IMR-90 (cell line): ENCODE data around the gene LRP3. TPM values are rescaled to one million over a fixed set of nuclear protein-coding genes. Genes with fewer than 3 reads are reported as not detected.

Experiments used
- ATAC-seq: fragments of 200-7000 bp; cut with Tn5 transposase; 2 replicates; pipeline ENCODE4 v1.9.1; 2020; ENCODE audit warnings: low read depth, mild to moderate bottlenecking, moderate library complexity
- BruUV-seq: library from RNA; stranded (reverse); fragments of 400-500 nt; replicated peaks from 2 replicates; lab custom pipeline; 2021; lab: Mats Ljungman, UMichigan
- CTCF ChIA-PET: fragments of 300-600 bp; formaldehyde crosslinking; extraction: SDS; loops from one replicate; lab custom pipeline; 2021; ENCODE audit warnings: antibody characterized with exemption; lab: Yijun Ruan, JAX
- POLR2A ChIA-PET: fragments of 300-600 bp; sonication (Branson Sonifier 250); formaldehyde crosslinking; loops from one replicate; lab custom pipeline; 2022; ENCODE audit warnings: antibody characterized with exemption; ENCODE audit not compliant: unreplicated experiment; lab: Charles Lee
- DNase-seq: peaks from one replicate; pipeline ENCODE4 v3.0.0; 2013
- H2AFZ ChIP-seq: replicated peaks from 2 replicates; pipeline ENCODE3; 2013; ENCODE audit warnings: low read length, mild to moderate bottlenecking; ENCODE audit not compliant: poor library complexity
- H2AK5ac ChIP-seq: 2 replicates; pipeline ENCODE4 v1.6.1; 2013; ENCODE audit warnings: low read depth, low read length, inconsistent platforms
- H2AK9ac ChIP-seq: replicated peaks from 2 replicates; pipeline ENCODE3; 2013; ENCODE audit warnings: mild to moderate bottlenecking, low read depth, low read length, moderate library complexity; ENCODE audit not compliant: poor library complexity
- H2BK120ac ChIP-seq: 2 replicates; pipeline ENCODE4 v1.6.1; 2013; ENCODE audit warnings: low read depth, low read length, inconsistent platforms
- H2BK15ac ChIP-seq: 3 replicates; pipeline ENCODE4 v1.6.1; 2013; ENCODE audit warnings: low read depth, low read length, inconsistent platforms
- H2BK20ac ChIP-seq: 2 replicates; pipeline ENCODE4 v1.6.1; 2013; ENCODE audit warnings: low read depth, mild to moderate bottlenecking, inconsistent platforms, low read length, moderate library complexity
- H2BK5ac ChIP-seq: 2 replicates; pipeline ENCODE4 v1.6.1; 2013; ENCODE audit warnings: mild to moderate bottlenecking, low read depth, low read length, inconsistent platforms; ENCODE audit not compliant: poor library complexity, severe bottlenecking
- H3K14ac ChIP-seq: replicated peaks from 2 replicates; pipeline ENCODE4 v1.6.1; 2013; ENCODE audit warnings: low read depth, low read length, inconsistent platforms
- H3K18ac ChIP-seq: 2 replicates; pipeline ENCODE4 v1.6.1; 2013; ENCODE audit warnings: low read depth, low read length, control low read depth
- H3K23ac ChIP-seq: 2 replicates; pipeline ENCODE4 v1.6.1; 2013; ENCODE audit warnings: low read depth, low read length, inconsistent platforms
- H3K27ac ChIP-seq: 2 replicates; pipeline ENCODE4 v1.5.1; 2013; ENCODE audit warnings: mild to moderate bottlenecking, control low read depth, low read length; ENCODE audit not compliant: insufficient read depth
- H3K27me3 ChIP-seq: 2 replicates; pipeline ENCODE4 v1.6.1; 2013; ENCODE audit warnings: low read length; ENCODE audit not compliant: control insufficient read depth, insufficient read depth
- H3K36me3 ChIP-seq: 2 replicates; pipeline ENCODE4 v1.6.1; 2013; ENCODE audit warnings: low read length, mixed read lengths; ENCODE audit not compliant: control insufficient read depth, insufficient read depth
- H3K4ac ChIP-seq: 2 replicates; pipeline ENCODE4 v1.6.1; 2013; ENCODE audit warnings: low read depth, low read length, inconsistent platforms
- H3K4me1 ChIP-seq: 2 replicates; pipeline ENCODE4 v1.6.1; 2013; ENCODE audit warnings: low read length, mixed read lengths; ENCODE audit not compliant: control insufficient read depth, insufficient read depth
- H3K4me2 ChIP-seq: 2 replicates; pipeline ENCODE4 v1.6.1; 2013; ENCODE audit warnings: low read depth, mild to moderate bottlenecking, control low read depth, low read length, moderate library complexity
- H3K4me3 ChIP-seq: 2 replicates; pipeline ENCODE4 v1.5.1; 2013; ENCODE audit warnings: low read depth, mild to moderate bottlenecking, control low read depth, low read length, moderate library complexity; ENCODE audit not compliant: insufficient read depth
- H3K56ac ChIP-seq: 2 replicates; pipeline ENCODE4 v1.6.1; 2013; ENCODE audit warnings: low read length, inconsistent platforms; ENCODE audit not compliant: insufficient read depth; ENCODE audit errors: extremely low read depth
- H3K79me1 ChIP-seq, 2 experiments: 2 replicates each; pipeline ENCODE4 v1.6.1; 2013; ENCODE audit warnings: low read length in 2 of 2, inconsistent platforms in 1 of 2, low read depth in 1 of 2
- H3K9ac ChIP-seq: 2 replicates; pipeline ENCODE4 v1.6.1; 2013; ENCODE audit warnings: low read depth, low read length, control low read depth
- H3K9me1 ChIP-seq: 2 replicates; pipeline ENCODE4 v1.6.1; 2013; ENCODE audit warnings: low read length, inconsistent platforms; ENCODE audit not compliant: insufficient read depth
- H3K9me3 ChIP-seq: 2 replicates; pipeline ENCODE4 v1.6.1; 2013; ENCODE audit warnings: low read length; ENCODE audit not compliant: control insufficient read depth, insufficient read depth
- H4K20me1 ChIP-seq: 2 replicates; pipeline ENCODE4 v1.6.1; 2013; ENCODE audit warnings: low read length, inconsistent platforms; ENCODE audit not compliant: insufficient read depth
- H4K5ac ChIP-seq: 2 replicates; pipeline ENCODE4 v1.6.1; 2013; ENCODE audit warnings: mild to moderate bottlenecking, low read depth, low read length, control low read depth
- H4K8ac ChIP-seq, 2 experiments: 2 replicates each; pipeline ENCODE4 v1.6.1; 2013; ENCODE audit warnings: low read depth in 2 of 2, low read length in 2 of 2, control low read depth in 1 of 2, inconsistent platforms in 1 of 2
- H4K91ac ChIP-seq: 2 replicates; pipeline ENCODE4 v1.6.1; 2013; ENCODE audit warnings: low read depth, low read length, inconsistent platforms; ENCODE audit not compliant: insufficient read depth
- BHLHE40 ChIP-seq: fragments of 150-350 bp; IDR thresholded peaks from 2 replicates; pipeline ENCODE4 v1.6.1; 2016; ENCODE audit warnings: mild to moderate bottlenecking, low read depth, low read length
- CEBPB ChIP-seq: IDR thresholded peaks from 2 replicates; pipeline ENCODE4 v1.6.1; 2012; ENCODE audit warnings: low read depth, low read length, improper control_type of control experiment
- CHD1 ChIP-seq: IDR thresholded peaks from 2 replicates; pipeline ENCODE4 v1.6.1; 2012; ENCODE audit warnings: low read depth, low read length, improper control_type of control experiment
- FOS ChIP-seq: fragments of 150-350 bp; IDR thresholded peaks from 2 replicates; pipeline ENCODE4 v1.6.1; 2016; ENCODE audit warnings: low read depth, low read length
- MAFK ChIP-seq: IDR thresholded peaks from 2 replicates; pipeline ENCODE4 v1.6.1; 2012; ENCODE audit warnings: low read depth, low read length, improper control_type of control experiment
- MAZ ChIP-seq: IDR thresholded peaks from 2 replicates; pipeline ENCODE4 v1.6.1; 2012; ENCODE audit warnings: low read depth, mild to moderate bottlenecking, low read length, improper control_type of control experiment, moderate library complexity, borderline replicate concordance
- MXI1 ChIP-seq: IDR thresholded peaks from 2 replicates; pipeline ENCODE4 v1.6.1; 2012; ENCODE audit warnings: low read depth, mild to moderate bottlenecking, low read length, moderate library complexity, borderline replicate concordance
- NFE2L2 ChIP-seq: fragments of 150-350 bp; IDR thresholded peaks from 2 replicates; pipeline ENCODE4 v1.6.1; 2016; ENCODE audit warnings: low read depth, mild to moderate bottlenecking, low read length
- POLR2A ChIP-seq: IDR thresholded peaks from 2 replicates; pipeline ENCODE4 v1.6.1; 2012; ENCODE audit warnings: mild to moderate bottlenecking, low read depth, low read length
- RAD21 ChIP-seq: IDR thresholded peaks from 2 replicates; pipeline ENCODE4 v1.6.1; 2012; ENCODE audit warnings: low read length, improper control_type of control experiment
- RCOR1 ChIP-seq: IDR thresholded peaks from 2 replicates; pipeline ENCODE4 v1.6.1; 2012; ENCODE audit warnings: mild to moderate bottlenecking, low read length, improper control_type of control experiment; ENCODE audit not compliant: insufficient replicate concordance
- RFX5 ChIP-seq: IDR thresholded peaks from 2 replicates; pipeline ENCODE4 v1.8.0; 2012; ENCODE audit warnings: low read depth, mild to moderate bottlenecking, low read length, moderate library complexity
- SMC3 ChIP-seq: fragments of 150-350 bp; IDR thresholded peaks from 2 replicates; pipeline ENCODE4 v1.6.1; 2016; ENCODE audit warnings: low read depth, mild to moderate bottlenecking, antibody characterized with exemption, low read length, moderate library complexity
- WGBS, 2 experiments: methylation state at CpG; one replicate each; pipeline versions ENCODE4 v1.1.5 to v1.1.7; 2013; ENCODE audit warnings: missing lambda C conversion rate in 2 of 2; ENCODE audit not compliant: insufficient read length in 1 of 2; ENCODE audit errors: extremely low coverage in 2 of 2; 5-methylcytosine and 5-hydroxymethylcytosine counted together
- dilution Hi-C: fragments of 300-500 bp; cut with HindIII; formaldehyde crosslinking; loops from one replicate; pipeline ENCODE4 v1.14.3; 2018; ENCODE audit warnings: low sequenced_read_pairs; ENCODE audit not compliant: unreplicated experiment
- in situ Hi-C: fragments of 300-500 bp; cut with MboI; formaldehyde crosslinking; loops from 3 replicates; pipeline ENCODE4 v1.14.3; 2019; ENCODE audit warnings: low sequenced_read_pairs, inconsistent platforms, mixed read lengths
- intact Hi-C: fragments of 100-400 bp; cut with micrococcal nuclease; formaldehyde crosslinking; loops from 2 replicates; pipeline ENCODE4 v1.10.0; 2022
- polyA plus RNA-seq, 3 experiments: library from polyadenylated mRNA; depleted of rRNA; stranded (reverse); fragments of >200 nt; gene quantifications; 2 replicates each; pipeline ENCODE4 v1.2.3, GENCODE V29; 2012; ENCODE audit warnings: low replicate concordance in 1 of 3
- total RNA-seq: library from RNA; depleted of rRNA; stranded (reverse); fragments of >200 nt; gene quantifications from 2 replicates; pipeline ENCODE4 v1.2.3, GENCODE V29; 2012
- TF ChIP-seq, protein P1 (sequence below): fragments of 150-350 bp; IDR thresholded peaks from 2 replicates; pipeline ENCODE4 v1.6.1; 2017; ENCODE audit warnings: mild to moderate bottlenecking, antibody characterized with exemption, low read length, low read depth
- TF ChIP-seq, protein P2 (sequence below): conservative IDR thresholded peaks from 2 replicates; pipeline ENCODE4 v1.5.1; 2012; ENCODE audit warnings: mild to moderate bottlenecking, low read depth, low read length, improper control_type of control experiment
- TF ChIP-seq, protein P3 (sequence below): fragments of 150-350 bp; IDR thresholded peaks from 2 replicates; pipeline ENCODE4 v1.6.1; 2016; ENCODE audit warnings: low read depth, mild to moderate bottlenecking, low read length, moderate library complexity, borderline replicate concordance

The LRP3 gene
- total and polyA plus RNA-seq, 2 of the 4 experiments (the other 2 are of a cell fraction), result 8.4 to 20.2 TPM

DNA sequence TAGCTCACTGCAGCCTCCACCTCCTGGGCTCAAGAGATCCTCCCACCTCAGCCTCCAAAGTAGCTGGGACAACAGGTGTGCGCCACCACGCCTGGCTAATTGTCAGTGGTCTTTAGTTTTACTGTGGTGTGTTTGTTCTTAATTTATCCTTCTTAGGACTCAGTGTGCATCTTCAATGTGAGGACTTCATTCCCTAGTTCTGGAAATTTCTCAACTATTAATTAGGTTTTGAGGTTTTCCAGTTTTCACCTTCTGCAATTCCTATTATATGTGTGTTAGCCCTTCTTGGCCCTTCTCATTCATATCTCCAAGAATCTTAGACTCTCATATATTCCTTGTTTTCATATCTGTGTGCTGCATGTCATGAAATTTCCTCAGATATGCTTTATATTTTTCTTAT is 63.7 kb downstream of the LRP3 start:
- no TSS peak for BruUV-seq
- POLR2A ChIA-PET, result no interaction called here
- Histone ChIP-seq H4K91ac (no peak overlapping the region), H3K18ac (no peak overlapping the region), H2BK20ac (no peak overlapping the region), H3K9me1 (no peaks in the 10 kb centered on the region), H3K4me1 (no peaks in the 10 kb centered on the region), H2BK5ac (no peak overlapping the region), H3K23ac (no peak overlapping the region), H2AFZ (no peak overlapping the region), H3K9ac (no peak overlapping the region), H3K4me3 (no peak overlapping the region), H3K79me1 (no peaks in the 10 kb centered on the region), H2AK5ac (no peak overlapping the region), H4K5ac (no peak overlapping the region), H3K56ac (no peak overlapping the region), H2AK9ac (no peak overlapping the region), H3K4ac (no peak overlapping the region), H4K8ac (no peak overlapping the region), H3K27ac (no peak overlapping the region), H3K4me2 (no peak overlapping the region), H2BK15ac (no peak overlapping the region), H3K14ac (no peak overlapping the region), H3K27me3 (peaks cover 15% of the 10 kb centered on the region), H4K20me1 (no peaks in the 10 kb centered on the region), H2BK120ac (no peak overlapping the region), H3K9me3 (peaks cover 2% of the 10 kb centered on the region), H3K36me3 (no peaks in the 10 kb centered on the region)
- DNase-seq (no peak), ATAC-seq (no peak)
- WGBS, 2 experiments, result no CpG with 5 or more reads among the region's 2 CpGs
- TF ChIP-seq, protein P1, sequence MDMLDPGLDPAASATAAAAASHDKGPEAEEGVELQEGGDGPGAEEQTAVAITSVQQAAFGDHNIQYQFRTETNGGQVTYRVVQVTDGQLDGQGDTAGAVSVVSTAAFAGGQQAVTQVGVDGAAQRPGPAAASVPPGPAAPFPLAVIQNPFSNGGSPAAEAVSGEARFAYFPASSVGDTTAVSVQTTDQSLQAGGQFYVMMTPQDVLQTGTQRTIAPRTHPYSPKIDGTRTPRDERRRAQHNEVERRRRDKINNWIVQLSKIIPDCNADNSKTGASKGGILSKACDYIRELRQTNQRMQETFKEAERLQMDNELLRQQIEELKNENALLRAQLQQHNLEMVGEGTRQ, result no peak
- TF ChIP-seq SMC3 (no peak), MXI1 (no peak), NFE2L2 (no peak), FOS (no peak), CHD1 (no peak), RFX5 (no peak), MAZ (no peak), RCOR1 (no peak), POLR2A (no peak), CEBPB (no peak), MAFK (no peak), RAD21 (no peak), BHLHE40 (no peak)
- TF ChIP-seq, protein P2, sequence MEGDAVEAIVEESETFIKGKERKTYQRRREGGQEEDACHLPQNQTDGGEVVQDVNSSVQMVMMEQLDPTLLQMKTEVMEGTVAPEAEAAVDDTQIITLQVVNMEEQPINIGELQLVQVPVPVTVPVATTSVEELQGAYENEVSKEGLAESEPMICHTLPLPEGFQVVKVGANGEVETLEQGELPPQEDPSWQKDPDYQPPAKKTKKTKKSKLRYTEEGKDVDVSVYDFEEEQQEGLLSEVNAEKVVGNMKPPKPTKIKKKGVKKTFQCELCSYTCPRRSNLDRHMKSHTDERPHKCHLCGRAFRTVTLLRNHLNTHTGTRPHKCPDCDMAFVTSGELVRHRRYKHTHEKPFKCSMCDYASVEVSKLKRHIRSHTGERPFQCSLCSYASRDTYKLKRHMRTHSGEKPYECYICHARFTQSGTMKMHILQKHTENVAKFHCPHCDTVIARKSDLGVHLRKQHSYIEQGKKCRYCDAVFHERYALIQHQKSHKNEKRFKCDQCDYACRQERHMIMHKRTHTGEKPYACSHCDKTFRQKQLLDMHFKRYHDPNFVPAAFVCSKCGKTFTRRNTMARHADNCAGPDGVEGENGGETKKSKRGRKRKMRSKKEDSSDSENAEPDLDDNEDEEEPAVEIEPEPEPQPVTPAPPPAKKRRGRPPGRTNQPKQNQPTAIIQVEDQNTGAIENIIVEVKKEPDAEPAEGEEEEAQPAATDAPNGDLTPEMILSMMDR, result no peak
- TF ChIP-seq, protein P3, sequence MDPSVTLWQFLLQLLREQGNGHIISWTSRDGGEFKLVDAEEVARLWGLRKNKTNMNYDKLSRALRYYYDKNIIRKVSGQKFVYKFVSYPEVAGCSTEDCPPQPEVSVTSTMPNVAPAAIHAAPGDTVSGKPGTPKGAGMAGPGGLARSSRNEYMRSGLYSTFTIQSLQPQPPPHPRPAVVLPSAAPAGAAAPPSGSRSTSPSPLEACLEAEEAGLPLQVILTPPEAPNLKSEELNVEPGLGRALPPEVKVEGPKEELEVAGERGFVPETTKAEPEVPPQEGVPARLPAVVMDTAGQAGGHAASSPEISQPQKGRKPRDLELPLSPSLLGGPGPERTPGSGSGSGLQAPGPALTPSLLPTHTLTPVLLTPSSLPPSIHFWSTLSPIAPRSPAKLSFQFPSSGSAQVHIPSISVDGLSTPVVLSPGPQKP, result no peak
- in situ Hi-C loops (no loop called here), intact Hi-C loops (no loop called here), dilution Hi-C loops (no loop called here)
- CTCF ChIA-PET, result interaction anchor here (0.6 kb wide), 1 partner anchor 738 kb away, joined by 3 read pairs; no protein-coding TSS in a partner anchor
